Endothelial cell of coronary artery (primary cell): ENCODE measurements around the gene RSL1D1. TPM values are rescaled to one million over a fixed set of nuclear protein-coding genes. Genes with fewer than 3 reads are reported as not detected.

Experiments used
- total RNA-seq: library from RNA; depleted of rRNA; stranded (reverse); fragments of >200 nt; gene quantifications from 2 replicates; pipeline ENCODE4 v1.2.3, GENCODE V29; 2014

RSL1D1 gene
- 57.4 and 65.3 TPM in 2 replicates for total RNA-seq

DNA sequence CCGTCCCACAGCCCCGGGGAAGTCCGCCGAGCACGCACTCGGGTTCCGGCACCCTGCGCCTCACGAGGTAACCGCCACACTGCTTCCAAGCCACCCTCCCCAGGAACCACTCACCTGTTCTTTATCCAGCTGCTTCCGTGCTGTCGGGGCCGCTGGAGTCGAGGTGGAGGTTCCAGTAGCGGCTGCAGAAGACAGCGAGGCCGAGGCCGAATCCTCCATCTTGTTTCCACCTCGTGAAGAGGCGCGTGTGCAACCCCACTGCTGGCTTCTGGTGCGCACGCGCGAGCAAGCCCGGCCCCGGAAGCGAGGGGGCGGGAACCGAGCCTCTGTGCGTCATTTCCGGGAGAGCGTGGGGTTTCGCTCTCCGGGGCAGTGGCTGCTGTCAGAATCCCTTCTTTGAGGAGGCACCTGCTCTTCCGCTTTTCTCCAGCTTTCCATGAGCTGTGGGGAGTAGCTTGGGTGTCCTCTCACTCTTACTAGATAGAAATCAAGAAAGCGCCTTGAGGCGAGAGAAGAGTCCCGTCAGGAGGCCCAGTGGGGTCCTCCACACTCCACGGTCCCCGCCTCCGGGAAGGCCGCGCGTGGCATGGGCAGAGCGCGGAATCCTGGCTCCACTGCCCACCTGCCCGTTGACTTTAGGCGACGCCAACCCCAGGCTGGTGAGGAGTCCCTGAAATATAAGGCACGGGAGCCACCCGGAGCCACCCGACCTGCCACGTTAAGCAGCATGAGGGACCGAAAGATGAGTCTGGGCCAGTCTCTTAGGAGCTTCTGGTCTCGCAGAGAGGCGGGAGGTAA is at the start of gene RSL1D1:
Gene RSL1D1, minus strand, starts transcription at position 249 of the 798 bp plus-strand sequence. Its CDS starts 30 bp downstream, at position 219.

DNA sequence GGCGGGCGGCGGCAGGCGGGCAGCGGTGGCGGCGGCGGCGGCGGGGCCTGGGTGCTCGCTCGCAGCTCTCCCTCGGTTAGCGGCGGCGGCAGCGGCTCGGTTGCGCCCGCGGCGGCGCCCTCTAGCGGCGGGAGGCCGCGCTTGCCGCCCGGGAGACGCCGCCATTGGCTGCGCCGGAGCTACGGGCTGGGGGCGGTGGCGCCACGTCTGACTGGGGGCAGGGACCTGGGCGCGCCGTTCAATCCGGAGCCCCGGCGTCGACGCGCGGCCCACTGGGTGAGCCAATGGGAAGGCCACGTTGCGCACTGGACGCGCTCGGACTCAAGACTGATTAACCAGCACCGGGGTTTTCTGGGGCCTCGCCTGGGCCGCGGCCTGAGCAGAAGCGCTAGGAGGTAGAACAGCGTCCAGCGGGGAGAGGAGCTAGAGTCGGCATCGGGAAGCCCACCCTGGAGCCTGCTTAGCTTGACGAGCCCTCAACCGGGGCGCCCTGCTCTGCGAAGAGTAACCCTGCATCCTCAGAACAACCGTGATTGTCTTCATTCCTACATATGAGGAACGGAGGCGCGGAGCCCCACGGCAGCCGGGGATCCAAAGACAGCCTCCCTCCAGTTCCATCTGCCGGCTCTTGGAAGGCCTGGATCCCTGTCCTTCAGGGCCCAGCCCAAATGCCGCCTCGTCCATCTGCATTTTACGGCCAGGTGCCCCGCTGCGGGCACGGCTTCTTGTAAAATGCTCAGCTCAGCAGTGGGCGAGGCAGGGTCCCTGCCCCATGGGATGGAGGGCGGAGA is 54.0 kb downstream of the RSL1D1 start, which contains the start of gene ZC3H7A:
Gene ZC3H7A, minus strand, starts transcription at position 93 of the 791 bp plus-strand sequence. CDS start 14,904 bp downstream, outside the sequence.

Other genes with a start within 250 kb of the RSL1D1 start
- 20.7 and 26.4 TPM in 2 replicates for gene SNN, start 183.1 kb downstream of the RSL1D1 start, total RNA-seq
- 24.6 and 25.1 TPM in 2 replicates for gene TXNDC11, start 108.7 kb downstream of the RSL1D1 start, total RNA-seq
- 29.4 and 53.4 TPM in 2 replicates for gene ZC3H7A, start 54.3 kb downstream of the RSL1D1 start, total RNA-seq
- 58.0 and 79.6 TPM in 2 replicates for gene GSPT1, start 64.4 kb upstream of the RSL1D1 start, total RNA-seq
- 1.3 and 4.0 TPM in 2 replicates for gene NPIPB2, start 90.5 kb upstream of the RSL1D1 start, total RNA-seq
- not detected in 2 replicates for gene TNFRSF17, start 113.7 kb upstream of the RSL1D1 start, total RNA-seq
- 8.3 and 9.7 TPM in 2 replicates for gene SNX29, start 125.2 kb upstream of the RSL1D1 start, total RNA-seq